Effector memory CD4-positive, alpha-beta T cell (primary cell): ENCODE data around the gene RAD51B.

ENCODE experiments used
- DNase-seq, 3 donors: peaks; one replicate each; pipeline ENCODE4 v3.0.0-alpha.2; 2020
- H3K27ac ChIP-seq: 2 replicates; pipeline ENCODE4 v1.7.0; 2013; ENCODE audit warnings: mild to moderate bottlenecking, low read length, moderate library complexity; ENCODE audit not compliant: insufficient read depth, poor library complexity, severe bottlenecking
- H3K27me3 ChIP-seq: replicated peaks from 2 replicates; pipeline ENCODE4 v1.7.0; 2013; ENCODE audit warnings: mild to moderate bottlenecking, low read length; ENCODE audit not compliant: insufficient read depth, control insufficient read depth, poor library complexity, severe bottlenecking
- H3K36me3 ChIP-seq: 2 replicates; pipeline ENCODE4 v1.7.0; 2013; ENCODE audit warnings: mild to moderate bottlenecking, low read length, moderate library complexity; ENCODE audit not compliant: control insufficient read depth, insufficient read depth
- H3K4me1 ChIP-seq: 2 replicates; pipeline ENCODE4 v1.7.0; 2013; ENCODE audit warnings: low read length, mild to moderate bottlenecking; ENCODE audit not compliant: control insufficient read depth, insufficient read depth, poor library complexity, severe bottlenecking
- H3K4me3 ChIP-seq: 2 replicates; pipeline ENCODE4 v1.7.0; 2013; ENCODE audit warnings: low read length, low read depth, mild to moderate bottlenecking; ENCODE audit not compliant: insufficient read depth, poor library complexity, severe bottlenecking
- H3K9me3 ChIP-seq: 2 replicates; pipeline ENCODE4 v1.7.0; 2013; ENCODE audit warnings: mild to moderate bottlenecking, low read length, moderate library complexity; ENCODE audit not compliant: control insufficient read depth

The RAD51B gene

GRCh38 chr14:67996235-67996634, 176.7 kb downstream of the RAD51B start:
- DNase-seq = no peak
- Histone ChIP-seq H3K9me3 (no peaks in the 10 kb centered on the region), H3K27ac (no peak overlapping the region), H3K36me3 (no peaks in the 10 kb centered on the region), H3K4me3 (no peak overlapping the region), H3K27me3 (no peaks in the 10 kb centered on the region), H3K4me1 (no peaks in the 10 kb centered on the region)

GRCh38 chr14:67998834-67999233, 179.3 kb downstream of the RAD51B start:
- Histone ChIP-seq H3K9me3 (no peaks in the 10 kb centered on the region), H3K36me3 (no peaks in the 10 kb centered on the region), H3K4me1 (no peaks in the 10 kb centered on the region), H3K27ac (no peak overlapping the region), H3K4me3 (no peak overlapping the region), H3K27me3 (no peaks in the 10 kb centered on the region)
- DNase-seq = no peak

GRCh38 chr14:67999290-67999689, 179.7 kb downstream of the RAD51B start:
- no peaks in the 10 kb centered on the region for H3K9me3 ChIP-seq
- H3K4me3 ChIP-seq = no peak overlapping the region
- no peaks in the 10 kb centered on the region for H3K36me3 ChIP-seq
- H3K27me3 ChIP-seq = no peaks in the 10 kb centered on the region
- no peak for DNase-seq
- H3K27ac ChIP-seq = no peak overlapping the region
- H3K4me1 ChIP-seq = no peaks in the 10 kb centered on the region

- H3K27me3 ChIP-seq = no peaks in the 10 kb centered on the region
- no peaks in the 10 kb centered on the region for H3K9me3 ChIP-seq
- no peak for DNase-seq
- H3K36me3 ChIP-seq = no peaks in the 10 kb centered on the region
- H3K4me1 ChIP-seq = no peaks in the 10 kb centered on the region
- no peak overlapping the region for H3K4me3 ChIP-seq
- H3K27ac ChIP-seq = no peak overlapping the region
Measured at GRCh38 chr14:67999705-68000384, 180.3 kb downstream of the RAD51B start.

GRCh38 chr14:68000511-68000910, 180.9 kb downstream of the RAD51B start:
- H3K36me3 ChIP-seq = no peaks in the 10 kb centered on the region

GRCh38 chr14:68008491-68008890, 188.9 kb downstream of the RAD51B start:
- no peaks in the 10 kb centered on the region for H3K4me1 ChIP-seq
- H3K4me3 ChIP-seq = no peak overlapping the region
- H3K36me3 ChIP-seq = no peaks in the 10 kb centered on the region
- no peak for DNase-seq
- no peak overlapping the region for H3K27ac ChIP-seq
- H3K27me3 ChIP-seq = no peaks in the 10 kb centered on the region
- no peaks in the 10 kb centered on the region for H3K9me3 ChIP-seq

More at GRCh38 chr14:68000511-68000910, 180.9 kb downstream of the RAD51B start:
- no peak for DNase-seq
- Histone ChIP-seq H3K4me1 (no peaks in the 10 kb centered on the region), H3K27me3 (no peaks in the 10 kb centered on the region), H3K27ac (no peak overlapping the region), H3K9me3 (no peaks in the 10 kb centered on the region), H3K4me3 (no peak overlapping the region)

- DNase-seq = no peak
- Histone ChIP-seq H3K36me3 (no peaks in the 10 kb centered on the region), H3K27me3 (no peaks in the 10 kb centered on the region), H3K9me3 (no peaks in the 10 kb centered on the region), H3K4me3 (no peak overlapping the region), H3K4me1 (no peaks in the 10 kb centered on the region), H3K27ac (no peak overlapping the region)
Measured at GRCh38 chr14:68011406-68012028, 191.9 kb downstream of the RAD51B start.

- no peaks in the 10 kb centered on the region for H3K27me3 ChIP-seq
- H3K9me3 ChIP-seq = no peaks in the 10 kb centered on the region
- DNase-seq = no peak
- H3K36me3 ChIP-seq = no peaks in the 10 kb centered on the region
- no peak overlapping the region for H3K4me3 ChIP-seq
- no peaks in the 10 kb centered on the region for H3K4me1 ChIP-seq
- no peak overlapping the region for H3K27ac ChIP-seq
Measured at GRCh38 chr14:68012871-68013270, 193.3 kb downstream of the RAD51B start.

- Histone ChIP-seq H3K36me3 (no peaks in the 10 kb centered on the region), H3K4me1 (no peaks in the 10 kb centered on the region), H3K4me3 (no peak overlapping the region), H3K9me3 (no peaks in the 10 kb centered on the region), H3K27ac (no peak overlapping the region), H3K27me3 (no peaks in the 10 kb centered on the region)
- DNase-seq = no peak
Measured at GRCh38 chr14:68013326-68013725, 193.7 kb downstream of the RAD51B start.

GRCh38 chr14:68014771-68015170, 195.2 kb downstream of the RAD51B start:
- Histone ChIP-seq H3K4me1 (no peaks in the 10 kb centered on the region), H3K27ac (no peak overlapping the region), H3K27me3 (no peaks in the 10 kb centered on the region), H3K4me3 (no peak overlapping the region), H3K36me3 (no peaks in the 10 kb centered on the region), H3K9me3 (no peaks in the 10 kb centered on the region)
- DNase-seq = no peak
